GM12891 (cell line): ENCODE results near the gene MYOM1.
"Not testable (repeated sequence)": the region's sequence is repeated elsewhere in the genome, so short reads cannot be mapped to it uniquely, and the experiment has no call there.

Experiments used
- PAX5 ChIP-seq: IDR thresholded peaks from 2 replicates; pipeline ENCODE4 v1.6.1; 2011; ENCODE audit warnings: low read length, moderate library complexity, mild to moderate bottlenecking; ENCODE audit not compliant: insufficient read depth, severe bottlenecking
- POLR2AphosphoS5 ChIP-seq: IDR thresholded peaks from 2 replicates; pipeline ENCODE4 v1.6.1; 2011; ENCODE audit warnings: low read depth, low read length, control low read depth
- TAF1 ChIP-seq: IDR thresholded peaks from 2 replicates; pipeline ENCODE4 v1.6.1; 2011; ENCODE audit warnings: low read depth, low read length, control low read depth

DNA sequence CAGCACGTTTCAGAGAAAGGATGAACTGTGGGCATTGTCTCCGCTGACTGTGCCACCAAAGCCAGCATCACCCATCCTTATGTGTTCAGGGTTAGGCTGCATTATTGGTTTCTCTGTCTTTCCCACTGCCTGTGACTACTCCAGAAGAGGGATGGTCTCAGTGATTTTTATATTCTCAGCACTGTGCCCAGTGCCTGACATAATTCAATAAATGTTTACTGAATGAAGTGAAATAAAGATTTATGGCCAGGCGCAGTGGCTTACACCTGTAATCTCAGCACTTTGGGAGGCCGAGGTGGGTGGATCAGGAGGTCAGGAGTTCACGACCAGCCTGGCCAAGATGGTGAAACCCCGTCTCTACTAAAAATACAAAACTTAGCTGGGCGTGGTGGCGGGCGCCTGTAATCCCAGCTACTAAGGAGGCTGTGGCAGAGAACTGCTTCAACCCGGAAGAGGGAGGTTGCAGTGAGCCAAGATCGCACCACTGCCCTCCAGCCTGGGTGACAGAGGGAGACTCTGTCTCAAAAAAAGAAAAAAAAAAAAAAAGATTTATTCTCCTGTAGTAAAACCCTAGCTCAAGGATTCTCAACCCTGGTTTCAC, 21.4 kb downstream of the MYOM1 start:
- TF ChIP-seq TAF1, POLR2AphosphoS5, PAX5: not testable (repeated sequence)
